Fibroblast of skin of abdomen (primary cell): ENCODE measurements around the gene KCNQ1OT1.

ENCODE experiments used
- DNase-seq: peaks from one replicate; pipeline ENCODE4 v3.0.0-alpha.2; 2013

Gene KCNQ1OT1

GRCh38 chr11:2666828-2667570 lies 32.8 kb downstream of the KCNQ1OT1 start:
- peak; percentile 13 for DNase-seq

- no peak for DNase-seq
Measured at GRCh38 chr11:2666401-2666741, 33.4 kb downstream of the KCNQ1OT1 start.

- no peak for DNase-seq
Measured at GRCh38 chr11:2665526-2666400, 34.0 kb downstream of the KCNQ1OT1 start.

GRCh38 chr11:2664791-2665525 lies 34.8 kb downstream of the KCNQ1OT1 start:
- DNase-seq = no peak

GRCh38 chr11:2664376-2664775 lies 35.4 kb downstream of the KCNQ1OT1 start:
- no peak for DNase-seq

GRCh38 chr11:2663915-2664314 lies 35.9 kb downstream of the KCNQ1OT1 start:
- no peak for DNase-seq

- no peak for DNase-seq
Measured at GRCh38 chr11:2663506-2663905, 36.3 kb downstream of the KCNQ1OT1 start.

GRCh38 chr11:2662430-2663299 lies 37.1 kb downstream of the KCNQ1OT1 start:
- DNase-seq = no peak

GRCh38 chr11:2662024-2662312 lies 37.8 kb downstream of the KCNQ1OT1 start:
- no peak for DNase-seq

GRCh38 chr11:2661173-2662023 lies 38.4 kb downstream of the KCNQ1OT1 start:
- DNase-seq = no peak

- DNase-seq = no peak
Measured at GRCh38 chr11:2660357-2660939, 39.3 kb downstream of the KCNQ1OT1 start.

- no peak for DNase-seq
Measured at GRCh38 chr11:2657697-2658284, 42.0 kb downstream of the KCNQ1OT1 start.

- no peak for DNase-seq
Measured at GRCh38 chr11:2656859-2657258, 42.9 kb downstream of the KCNQ1OT1 start.

- DNase-seq = peak; percentile 62
Measured at GRCh38 chr11:2655834-2656622, 43.8 kb downstream of the KCNQ1OT1 start.

- no peak for DNase-seq
Measured at GRCh38 chr11:2655016-2655719, 44.6 kb downstream of the KCNQ1OT1 start.

- no peak for DNase-seq
Measured at GRCh38 chr11:2653930-2654739, 45.7 kb downstream of the KCNQ1OT1 start.

GRCh38 chr11:2653198-2653551 lies 46.6 kb downstream of the KCNQ1OT1 start:
- no peak for DNase-seq
